Measurements from ENCODE around the gene PLN. TPM values are rescaled to one million over a fixed set of nuclear protein-coding genes. Genes with fewer than 3 reads are reported as not detected.

Gene PLN
- total and polyA plus RNA-seq, 9 of the 15 experiments (the other 6 are each of a cell fraction or from before 2014, with no cell fraction given), result 0.03 to 0.30 (median 0.03) TPM; not detected in 6

GRCh38 chr6:118551063-118552053 lies 3.3 kb downstream of the PLN start:
- CTCF ChIA-PET (ENCODE audit: low intra/inter-chr PET ratio), result interaction anchor here (0.8 to 1.9 kb wide), 4 partner anchors 31 to 1205 kb away, joined by 3 to 25 read pairs (median 3); no protein-coding TSS in a partner anchor
- 0 out of 4 replicates have a peak, but pooled peaks of 1 of the 2 experiments have one; percentile 59 for TF ChIP-seq MAZ (CRISPR knock-in tag; conservative IDR thresholded peaks at IDR 0.05 in 1 of 2, IDR thresholded peaks at IDR 0.05 in 1 of 2)
- TF ChIP-seq HES1 (IDR thresholded peaks at IDR 0.05; ENCODE audit: low read depth), result no peak
- no peak for TF ChIP-seq ILK (tag; IDR thresholded peaks at IDR 0.05; ENCODE audit: borderline replicate concordance, low read depth)
- no peak for TF ChIP-seq ZNF184 (CRISPR knock-in tag; IDR thresholded peaks at IDR 0.05)
- TF ChIP-seq E2F8 (IDR thresholded peaks at IDR 0.05; ENCODE audit: low read depth, partially characterized antibody), result no peak
- no peak for TF ChIP-seq MECOM (CRISPR knock-in tag; IDR thresholded peaks at IDR 0.05)
- TF ChIP-seq ZNF384 (IDR thresholded peaks at IDR 0.05; ENCODE audit: low read depth, low read length), result peak; percentile 64; the same call in 1 of the 2 replicates
- 0 out of 4 replicates have a peak, but pooled peaks of 1 of the 2 experiments have one; percentile 20 for TF ChIP-seq SRF (CRISPR knock-in tag; IDR thresholded peaks at IDR 0.05)
- TF ChIP-seq ZNF79 (CRISPR knock-in tag; IDR thresholded peaks at IDR 0.05; ENCODE audit: low read depth), result no peak

More at GRCh38 chr6:118551063-118552053, 3.3 kb downstream of the PLN start:
- no peaks in the 10 kb centered on the region; a peak in 1 of 5 replicates for H3K4me1 ChIP-seq (replicated peaks in 1 of 2; ENCODE audit: control insufficient read depth in 2 of 2, insufficient read depth in 2 of 2, low read length in 2 of 2)
- no peaks in the 10 kb centered on the region for H4K20me1 ChIP-seq (replicated peaks; ENCODE audit: control insufficient read depth, insufficient read depth, low read length)
- no peak overlapping the region for H3K4me2 ChIP-seq (ENCODE audit: insufficient read depth, low read length)
- no peak overlapping the region for H3K4me3 ChIP-seq
- no peaks in the 10 kb centered on the region for H3K36me3 ChIP-seq (ENCODE audit: control insufficient read depth, insufficient read depth, low read length)
- FAIRE-seq (peak; percentile 90), DNase-seq (ENCODE audit: extremely low read depth in 1 of 4, low spot score in 3 of 4) (peak; percentile 34 to 59 (median 42)), ATAC-seq (peak; percentile 94)
- H2AFZ ChIP-seq (ENCODE audit: low read depth, low read length), result no peak overlapping the region
- H3K9me3 ChIP-seq (replicated peaks; ENCODE audit: control insufficient read depth, insufficient read depth, low read depth, low read length), result no peaks in the 10 kb centered on the region
- no peak overlapping the region for H3K9ac ChIP-seq (ENCODE audit: insufficient read depth in 1 of 2, low read depth in 2 of 2, low read length in 2 of 2)
- POLR2A ChIA-PET, result no interaction called here
- H3K27ac ChIP-seq (ENCODE audit: extremely low read depth, low read depth, low read length), result no peak overlapping the region
- no peaks in the 10 kb centered on the region for H3K79me2 ChIP-seq (ENCODE audit: control insufficient read depth, insufficient read depth, low read length)
- H3K27me3 ChIP-seq (ENCODE audit: control insufficient read depth in 2 of 2, insufficient read depth in 2 of 2, low read length in 2 of 2), result no peaks in the 10 kb centered on the region
- intact Hi-C loops (cut with micrococcal nuclease), result loop anchor here (1.0 to 5.0 kb wide), 7 partner anchors 29 to 574 kb away; no protein-coding TSS in a partner anchor
- no TSS peak for BruUV-seq (replicated peaks)
- 22% methylated on average over 3 of the region's 3 CpGs for WGBS (ENCODE audit: insufficient coverage, low coverage, missing lambda C conversion rate)
- in situ Hi-C loops (cut with MboI), result loop anchor here (10.0 kb wide), 1 partner anchor 267 kb away; no protein-coding TSS in a partner anchor
- no peaks in the 10 kb centered on the region for H3K9me1 ChIP-seq (ENCODE audit: control insufficient read depth, insufficient read depth, low read length)
